GM13976 (cell line): Measurements from ENCODE around the gene IKZF4.

Experiments used
- DNase-seq: peaks from one replicate; pipeline ENCODE4 v3.0.0; 2012; ENCODE audit warnings: low spot score
- in situ Hi-C: fragments of 300-500 bp; cut with MboI; formaldehyde crosslinking; loops from one replicate; pipeline ENCODE4 v1.12.0; 2022; ENCODE audit warnings: low sequenced_read_pairs, mixed read lengths, inconsistent platforms; ENCODE audit not compliant: unreplicated experiment
- TF ChIP-seq, protein P1 (sequence below): IDR thresholded peaks from 2 replicates; pipeline ENCODE4 v1.5.1; 2012; ENCODE audit warnings: borderline replicate concordance, mild to moderate bottlenecking; ENCODE audit not compliant: insufficient read depth; ENCODE audit errors: extremely low read depth, missing control alignments, control extremely low read depth

IKZF4 gene

GRCh38 chr12:56013482-56013881 is 7.4 kb upstream of the IKZF4 start:
- TF ChIP-seq, protein P1, sequence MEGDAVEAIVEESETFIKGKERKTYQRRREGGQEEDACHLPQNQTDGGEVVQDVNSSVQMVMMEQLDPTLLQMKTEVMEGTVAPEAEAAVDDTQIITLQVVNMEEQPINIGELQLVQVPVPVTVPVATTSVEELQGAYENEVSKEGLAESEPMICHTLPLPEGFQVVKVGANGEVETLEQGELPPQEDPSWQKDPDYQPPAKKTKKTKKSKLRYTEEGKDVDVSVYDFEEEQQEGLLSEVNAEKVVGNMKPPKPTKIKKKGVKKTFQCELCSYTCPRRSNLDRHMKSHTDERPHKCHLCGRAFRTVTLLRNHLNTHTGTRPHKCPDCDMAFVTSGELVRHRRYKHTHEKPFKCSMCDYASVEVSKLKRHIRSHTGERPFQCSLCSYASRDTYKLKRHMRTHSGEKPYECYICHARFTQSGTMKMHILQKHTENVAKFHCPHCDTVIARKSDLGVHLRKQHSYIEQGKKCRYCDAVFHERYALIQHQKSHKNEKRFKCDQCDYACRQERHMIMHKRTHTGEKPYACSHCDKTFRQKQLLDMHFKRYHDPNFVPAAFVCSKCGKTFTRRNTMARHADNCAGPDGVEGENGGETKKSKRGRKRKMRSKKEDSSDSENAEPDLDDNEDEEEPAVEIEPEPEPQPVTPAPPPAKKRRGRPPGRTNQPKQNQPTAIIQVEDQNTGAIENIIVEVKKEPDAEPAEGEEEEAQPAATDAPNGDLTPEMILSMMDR = no peak

GRCh38 chr12:56014205-56014604 is 6.6 kb upstream of the IKZF4 start:
- TF ChIP-seq, protein P1 = no peak
- no peak for DNase-seq
- in situ Hi-C loops = no loop called here

More at GRCh38 chr12:56013482-56013881, 7.4 kb upstream of the IKZF4 start:
- DNase-seq = no peak
- in situ Hi-C loops = no loop called here

DNA sequence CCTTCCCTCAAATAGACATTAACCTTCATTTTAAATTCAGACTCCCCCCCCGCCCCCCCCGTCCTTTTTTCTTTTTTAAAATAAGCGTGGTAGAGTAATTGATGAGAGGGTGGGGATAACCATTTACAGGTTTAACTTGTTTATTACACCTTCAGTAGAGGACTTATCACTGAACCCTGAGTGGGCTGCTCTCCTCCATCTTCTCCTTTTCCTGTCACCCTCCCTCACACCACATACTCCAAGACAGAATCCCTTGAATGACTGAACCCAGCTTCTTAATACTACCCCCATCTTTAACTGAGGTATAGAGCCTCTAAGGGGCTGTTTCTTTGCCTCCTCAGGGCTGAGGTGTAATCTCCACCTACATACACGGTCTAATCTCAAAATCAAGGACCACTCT is 3.7 kb upstream of the IKZF4 start:
- in situ Hi-C loops = no loop called here
- TF ChIP-seq, protein P1 = no peak
- no peak for DNase-seq

GRCh38 chr12:56018356-56018755 is 2.5 kb upstream of the IKZF4 start:
- in situ Hi-C loops = no loop called here
- TF ChIP-seq, protein P1 = no peak

GRCh38 chr12:56021889-56022497 is 1.1 kb downstream of the IKZF4 start:
- no peak for DNase-seq
- TF ChIP-seq, protein P1 = no peak
- in situ Hi-C loops = no loop called here

More at GRCh38 chr12:56018356-56018755, 2.5 kb upstream of the IKZF4 start:
- no peak for DNase-seq

DNA sequence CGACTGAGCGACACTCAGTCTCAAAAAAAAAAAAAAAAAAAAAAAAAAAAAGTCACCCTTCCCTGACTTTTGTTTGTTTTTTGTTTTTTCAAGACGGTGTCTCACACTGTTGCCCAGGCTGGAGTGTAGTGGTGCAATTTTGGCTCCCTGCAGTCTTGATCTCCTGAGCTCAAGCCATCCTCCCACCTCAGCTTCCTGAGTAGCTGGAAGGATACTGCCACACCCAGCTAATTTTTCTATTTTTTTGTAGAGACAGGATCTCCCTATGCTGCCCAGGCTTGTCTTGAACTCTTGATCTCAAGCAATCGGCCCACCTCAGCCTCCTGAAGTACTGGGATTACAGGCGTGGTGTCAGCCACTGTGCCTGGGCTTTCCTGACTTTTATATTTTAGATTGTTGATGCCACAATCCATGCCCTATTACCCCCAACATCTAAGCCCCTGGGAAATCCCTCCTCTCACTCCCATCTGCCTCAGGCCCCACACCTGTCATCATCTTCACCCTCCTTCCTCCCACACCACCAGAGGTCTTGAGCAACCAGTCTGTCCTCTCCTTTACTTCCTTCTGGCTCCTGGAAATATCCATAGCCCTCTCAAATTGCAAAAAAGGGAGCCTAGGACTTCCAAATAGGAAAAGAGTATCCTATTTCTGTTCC is 7.8 kb downstream of the IKZF4 start:
- in situ Hi-C loops = no loop called here
- DNase-seq = no peak
- TF ChIP-seq, protein P1 = no peak
